Measurements from ENCODE around the gene MRPL9. TPM values are rescaled to one million over a fixed set of nuclear protein-coding genes. Genes with fewer than 3 reads are reported as not detected.
"Not testable (repeated sequence)": the region's sequence is repeated elsewhere in the genome, so short reads cannot be mapped to it uniquely, and the experiment has no call there.

Gene MRPL9
- total RNA-seq, 6 experiments from 2014 or later: 21.3 to 35.7 (median 28.4) TPM

DNA sequence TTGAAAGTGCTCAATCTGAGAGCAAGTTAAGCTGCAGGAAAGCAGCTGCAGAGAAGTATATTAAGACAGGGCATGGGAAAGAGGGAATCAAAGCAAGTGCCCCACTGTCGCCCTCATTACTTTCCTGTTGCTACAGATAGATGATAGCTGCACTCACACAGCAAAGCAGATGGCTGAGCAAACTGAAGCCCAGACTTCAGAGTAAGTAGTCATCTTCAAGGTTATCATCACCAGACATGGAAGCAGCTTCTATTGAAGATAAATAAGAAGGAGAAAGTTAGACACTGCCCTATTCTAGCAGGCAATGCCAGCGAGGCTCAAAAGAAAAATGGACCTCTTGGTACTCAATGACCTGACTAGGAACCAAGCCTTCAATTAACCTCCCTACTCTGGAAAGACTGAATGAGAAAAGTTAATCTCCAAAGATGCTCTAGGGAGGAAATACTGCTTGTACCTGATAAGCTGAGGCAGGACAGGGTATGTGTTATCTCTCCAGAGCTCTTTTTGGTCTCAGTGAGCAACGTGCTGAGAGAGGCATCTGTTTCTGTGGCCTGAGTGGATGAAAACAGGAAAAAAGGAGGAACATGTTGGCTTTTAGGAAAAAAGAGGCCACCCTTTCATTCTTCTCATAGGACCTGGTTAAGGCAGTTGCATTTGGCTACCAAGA lies 11.1 kb upstream of the MRPL9 start:
- WGBS (ENCODE audit: insufficient coverage, low coverage, low lambda C conversion rate, missing lambda C conversion rate): 58% methylated on average over 3 of the region's 3 CpGs
- Histone ChIP-seq H3K9me3 (no peaks in the 10 kb centered on the region), H3K27ac (no peak overlapping the region), H3K4me1 (peaks cover 0 to 15% (median 2%) of the 10 kb centered on the region in 4 donors), H3K27me3 (no peaks in the 10 kb centered on the region), H3K4me3 (no peak overlapping the region), H3K36me3 (peaks cover 0 to 6% (median 5%) of the 10 kb centered on the region in 4 donors)
- no peak for TF ChIP-seq POLR2A (IDR thresholded peaks at IDR 0.05)
- TF ChIP-seq, protein P1, sequence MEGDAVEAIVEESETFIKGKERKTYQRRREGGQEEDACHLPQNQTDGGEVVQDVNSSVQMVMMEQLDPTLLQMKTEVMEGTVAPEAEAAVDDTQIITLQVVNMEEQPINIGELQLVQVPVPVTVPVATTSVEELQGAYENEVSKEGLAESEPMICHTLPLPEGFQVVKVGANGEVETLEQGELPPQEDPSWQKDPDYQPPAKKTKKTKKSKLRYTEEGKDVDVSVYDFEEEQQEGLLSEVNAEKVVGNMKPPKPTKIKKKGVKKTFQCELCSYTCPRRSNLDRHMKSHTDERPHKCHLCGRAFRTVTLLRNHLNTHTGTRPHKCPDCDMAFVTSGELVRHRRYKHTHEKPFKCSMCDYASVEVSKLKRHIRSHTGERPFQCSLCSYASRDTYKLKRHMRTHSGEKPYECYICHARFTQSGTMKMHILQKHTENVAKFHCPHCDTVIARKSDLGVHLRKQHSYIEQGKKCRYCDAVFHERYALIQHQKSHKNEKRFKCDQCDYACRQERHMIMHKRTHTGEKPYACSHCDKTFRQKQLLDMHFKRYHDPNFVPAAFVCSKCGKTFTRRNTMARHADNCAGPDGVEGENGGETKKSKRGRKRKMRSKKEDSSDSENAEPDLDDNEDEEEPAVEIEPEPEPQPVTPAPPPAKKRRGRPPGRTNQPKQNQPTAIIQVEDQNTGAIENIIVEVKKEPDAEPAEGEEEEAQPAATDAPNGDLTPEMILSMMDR (IDR thresholded peaks at IDR 0.05): no peak
- intact Hi-C loops (cut with DNase I): no loop called here
- DNase-seq: no peak
- no peak for ATAC-seq

GRCh38 chr1:151773702-151774101 lies 10.4 kb upstream of the MRPL9 start:
- H3K4me3 ChIP-seq: no peak overlapping the region
- 86% methylated on average over 4 of the region's 5 CpGs for WGBS (ENCODE audit: insufficient coverage, low coverage, low lambda C conversion rate, missing lambda C conversion rate)
- TF ChIP-seq, protein P1 (IDR thresholded peaks at IDR 0.05): no peak
- no peak for TF ChIP-seq POLR2A (IDR thresholded peaks at IDR 0.05)
- H3K36me3 ChIP-seq: peaks cover 0 to 6% (median 4%) of the 10 kb centered on the region in 4 donors
- DNase-seq (no peak), ATAC-seq (no peak)
- peaks cover 0 to 15% (median 2%) of the 10 kb centered on the region in 4 donors for H3K4me1 ChIP-seq
- intact Hi-C loops (cut with DNase I): no loop called here
- no peaks in the 10 kb centered on the region for H3K27me3 ChIP-seq
- H3K27ac ChIP-seq: no peak overlapping the region
- H3K9me3 ChIP-seq: no peaks in the 10 kb centered on the region

DNA sequence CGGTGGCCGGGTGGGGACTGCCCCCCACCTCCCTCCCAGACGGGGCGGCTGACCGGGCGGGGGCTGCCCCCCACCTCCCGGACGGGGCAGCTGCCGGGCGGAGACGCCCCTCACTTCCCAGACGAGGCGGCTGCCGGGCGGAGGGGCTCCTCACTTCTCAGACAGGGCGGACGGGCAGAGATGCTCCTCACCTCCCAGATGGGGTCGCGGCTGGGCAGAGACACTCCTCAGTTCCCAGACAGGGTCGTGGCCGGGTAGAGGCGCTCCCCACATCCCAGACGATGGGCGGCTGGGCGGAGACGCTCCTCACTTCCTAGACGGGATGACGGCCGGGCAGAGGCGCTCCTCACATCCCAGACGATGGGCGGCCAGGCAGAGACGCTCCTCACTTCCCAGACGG lies 6.0 kb upstream of the MRPL9 start:
- H3K9me3 ChIP-seq; intact Hi-C loops (cut with DNase I); H3K27ac ChIP-seq; H3K27me3 ChIP-seq; H3K36me3 ChIP-seq; DNase-seq; H3K4me3 ChIP-seq; ATAC-seq: not testable (repeated sequence)
- WGBS (ENCODE audit: insufficient coverage, low coverage, low lambda C conversion rate, missing lambda C conversion rate): no CpG with 5 or more reads among the region's 34 CpGs
- peaks cover 0 to 18% (median 1%) of the 10 kb centered on the region in 4 donors for H3K4me1 ChIP-seq

DNA sequence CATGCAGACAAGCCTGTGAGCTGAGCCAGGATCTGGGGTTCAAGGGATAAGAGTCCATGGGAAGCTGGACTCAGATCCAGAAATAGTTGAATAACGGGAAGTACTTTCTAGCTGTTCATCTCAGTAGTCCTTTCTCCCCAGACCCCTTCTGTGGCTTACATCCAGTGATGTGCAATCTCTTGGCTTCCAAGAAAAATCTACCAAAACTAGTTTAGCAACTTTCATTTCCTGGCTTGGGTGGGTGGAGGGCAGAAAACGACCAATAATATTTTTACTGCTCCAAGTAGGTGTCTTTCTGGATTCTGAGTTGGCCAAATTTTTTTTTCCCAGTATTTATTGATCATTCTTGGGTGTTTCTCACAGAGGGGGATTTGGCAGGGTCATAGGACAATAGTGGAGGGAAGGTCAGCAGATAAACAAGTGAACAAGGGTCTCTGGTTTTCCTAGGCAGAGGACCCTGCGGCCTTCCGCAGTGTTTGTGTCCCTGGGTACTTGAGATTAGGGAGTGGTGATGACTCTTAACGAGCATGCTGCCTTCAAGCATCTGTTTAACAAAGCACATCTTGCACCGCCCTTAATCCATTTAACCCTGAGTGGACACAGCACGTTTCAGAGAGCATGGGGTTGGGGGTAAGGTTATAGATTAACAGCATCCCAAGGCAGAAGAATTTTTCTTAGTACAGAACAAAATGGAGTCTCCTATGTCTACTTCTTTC lies 5.2 kb upstream of the MRPL9 start:
- H3K36me3 ChIP-seq; H3K4me3 ChIP-seq; ATAC-seq; H3K27me3 ChIP-seq; H3K27ac ChIP-seq; intact Hi-C loops (cut with DNase I); H3K9me3 ChIP-seq; DNase-seq: not testable (repeated sequence)
- peaks cover 0 to 24% (median 4%) of the 10 kb centered on the region in 4 donors for H3K4me1 ChIP-seq
- 42% methylated on average over 2 of the region's 7 CpGs for WGBS (ENCODE audit: insufficient coverage, low coverage, low lambda C conversion rate, missing lambda C conversion rate)

- ATAC-seq (no peak), DNase-seq (no peak)
- Histone ChIP-seq H3K4me3 (peak overlapping the region; percentile 69 to 86 (median 72)), H3K36me3 (peaks cover 0 to 21% (median 5%) of the 10 kb centered on the region in 4 donors), H3K9me3 (no peaks in the 10 kb centered on the region), H3K4me1 (peaks cover 0 to 29% (median 4%) of the 10 kb centered on the region in 4 donors), H3K27me3 (no peaks in the 10 kb centered on the region), H3K27ac (peak overlapping the region; percentile 50 to 75 (median 65))
- intact Hi-C loops (cut with DNase I): no loop called here
- 51% methylated on average over 8 of the region's 10 CpGs for WGBS (ENCODE audit: insufficient coverage, low coverage, low lambda C conversion rate, missing lambda C conversion rate)
- TF ChIP-seq POLR2A (IDR thresholded peaks at IDR 0.05): no peak
- TF ChIP-seq, protein P1 (IDR thresholded peaks at IDR 0.05): no peak
Observed at GRCh38 chr1:151763990-151764389, 694 bp upstream of the MRPL9 start.
